HEK293 (cell line): ENCODE results near the gene TTLL12.

ENCODE experiments used
- CTCF ChIA-PET: fragments of 350-600 bp; formaldehyde crosslinking; extraction: SDS; loops from one replicate; lab custom pipeline; 2021; ENCODE audit warnings: antibody characterized with exemption; lab: Yijun Ruan, JAX
- POLR2A ChIA-PET: fragments of 300-600 bp; formaldehyde crosslinking; extraction: SDS; loops from one replicate; lab custom pipeline; 2020; ENCODE audit warnings: antibody characterized with exemption, inconsistent platforms; lab: Yijun Ruan, JAX
- H3K27ac ChIP-seq: fragments of 200-500 bp; sonication (Bioruptor generic); 2 replicates; pipeline ENCODE4 v1.5.1; 2014; ENCODE audit warnings: low read depth, low read length, control low read depth, inconsistent platforms; ENCODE audit errors: extremely low read depth
- H3K36me3 ChIP-seq, 2 experiments: fragments of 200-500 bp in 1 of 2; sonication (Bioruptor generic) in 1 of 2; 1 replicate in 1 of 2; 2 replicates in 1 of 2; pipeline ENCODE4 v1.5.1; 2014 to 2017; ENCODE audit warnings: inconsistent platforms in 2 of 2, low read length in 2 of 2; ENCODE audit not compliant: control insufficient read depth in 2 of 2, insufficient read depth in 1 of 2
- H3K4me1 ChIP-seq: fragments of 200-500 bp; sonication (Bioruptor generic); 2 replicates; pipeline ENCODE4 v1.5.1; 2014; ENCODE audit warnings: mild to moderate bottlenecking, low read length, inconsistent platforms; ENCODE audit not compliant: control insufficient read depth, insufficient read depth
- H3K4me3 ChIP-seq: 2 replicates; pipeline ENCODE4 v1.5.1; 2011; ENCODE audit warnings: low read depth, mild to moderate bottlenecking, control low read depth, low read length, moderate library complexity
- H3K9me3 ChIP-seq: fragments of 200-500 bp; sonication (Bioruptor generic); 2 replicates; pipeline ENCODE4 v1.5.1; 2014; ENCODE audit warnings: low read depth, low read length, inconsistent platforms; ENCODE audit not compliant: control insufficient read depth, insufficient read depth
- EGR2 ChIP-seq: fragments of 450-650 bp; formaldehyde crosslinking; IDR thresholded peaks from 2 replicates; pipeline ENCODE4 v1.5.1; 2016; ENCODE audit warnings: low read depth, missing biosample characterization, missing genetic modification characterization
- GLI4 ChIP-seq: fragments of 450-650 bp; formaldehyde crosslinking; IDR thresholded peaks from 2 replicates; pipeline ENCODE4 v1.5.1; 2016; ENCODE audit warnings: missing biosample characterization, missing genetic modification characterization
- HOXA7 ChIP-seq: sonication (generic); formaldehyde crosslinking; IDR thresholded peaks from 2 replicates; pipeline ENCODE4 v1.8.1; 2022; ENCODE audit warnings: missing genetic modification reagents, borderline replicate concordance
- KLF1 ChIP-seq: fragments of 450-650 bp; formaldehyde crosslinking; IDR thresholded peaks from 2 replicates; pipeline ENCODE4 v1.5.1; 2016; ENCODE audit warnings: missing biosample characterization, missing genetic modification characterization
- KLF16 ChIP-seq: fragments of 450-650 bp; formaldehyde crosslinking; IDR thresholded peaks from 2 replicates; pipeline ENCODE4 v1.5.1; 2017; ENCODE audit warnings: missing biosample characterization, missing genetic modification characterization
- MEIS1 ChIP-seq: sonication (generic); formaldehyde crosslinking; IDR thresholded peaks from 2 replicates; pipeline ENCODE4 v1.8.1; 2022; ENCODE audit warnings: missing genetic modification reagents, mild to moderate bottlenecking, borderline replicate concordance
- OSR2 ChIP-seq: fragments of 450-650 bp; formaldehyde crosslinking; IDR thresholded peaks from 2 replicates; pipeline ENCODE4 v1.5.1; 2016; ENCODE audit warnings: missing biosample characterization, missing genetic modification characterization
- REST ChIP-seq: fragments of 450-650 bp; formaldehyde crosslinking; IDR thresholded peaks from 2 replicates; pipeline ENCODE4 v1.5.1; 2016; ENCODE audit warnings: missing biosample characterization, missing genetic modification characterization
- SP7 ChIP-seq: fragments of 450-650 bp; formaldehyde crosslinking; IDR thresholded peaks from 2 replicates; pipeline ENCODE4 v1.5.1; 2016; ENCODE audit warnings: missing biosample characterization, missing genetic modification characterization
- ZBTB20 ChIP-seq: fragments of 450-650 bp; formaldehyde crosslinking; IDR thresholded peaks from 2 replicates; pipeline ENCODE4 v1.5.1; 2016; ENCODE audit warnings: missing biosample characterization, missing genetic modification characterization
- ZBTB21 ChIP-seq: fragments of 450-650 bp; formaldehyde crosslinking; IDR thresholded peaks from 2 replicates; pipeline ENCODE4 v1.5.1; 2017; ENCODE audit warnings: missing biosample characterization, missing genetic modification characterization
- ZFHX2 ChIP-seq: fragments of 450-650 bp; formaldehyde crosslinking; conservative IDR thresholded peaks from 2 replicates; pipeline ENCODE4 v1.5.1; 2016; ENCODE audit warnings: missing biosample characterization, missing genetic modification characterization
- ZIC2 ChIP-seq: fragments of 450-650 bp; formaldehyde crosslinking; IDR thresholded peaks from 2 replicates; pipeline ENCODE4 v1.5.1; 2016; ENCODE audit warnings: missing biosample characterization, missing genetic modification characterization
- ZNF133 ChIP-seq: fragments of 450-650 bp; formaldehyde crosslinking; IDR thresholded peaks from 2 replicates; pipeline ENCODE4 v1.5.1; 2016; ENCODE audit warnings: missing biosample characterization, missing genetic modification characterization
- ZNF18 ChIP-seq: fragments of 450-650 bp; formaldehyde crosslinking; IDR thresholded peaks from 2 replicates; pipeline ENCODE4 v1.5.1; 2016; ENCODE audit warnings: missing biosample characterization, missing genetic modification characterization
- ZNF239 ChIP-seq: fragments of 450-650 bp; formaldehyde crosslinking; IDR thresholded peaks from 2 replicates; pipeline ENCODE4 v1.5.1; 2016; ENCODE audit warnings: missing biosample characterization, missing genetic modification characterization
- ZNF37A ChIP-seq: fragments of 450-650 bp; IDR thresholded peaks from 2 replicates; pipeline ENCODE4 v1.5.1; 2018; ENCODE audit warnings: missing biosample characterization, missing genetic modification characterization
- ZNF596 ChIP-seq: fragments of 450-650 bp; IDR thresholded peaks from 2 replicates; pipeline ENCODE4 v1.5.0; 2018; ENCODE audit warnings: missing biosample characterization, mild to moderate bottlenecking, missing genetic modification characterization, moderate library complexity
- ZNF639 ChIP-seq: fragments of 450-650 bp; formaldehyde crosslinking; IDR thresholded peaks from 2 replicates; pipeline ENCODE4 v1.5.1; 2016; ENCODE audit warnings: missing biosample characterization, missing genetic modification characterization
- ZNF660 ChIP-seq: fragments of 450-650 bp; IDR thresholded peaks from 2 replicates; pipeline ENCODE4 v1.5.1; 2018; ENCODE audit warnings: missing biosample characterization, mild to moderate bottlenecking, missing genetic modification characterization
- ZNF843 ChIP-seq: fragments of 450-650 bp; formaldehyde crosslinking; IDR thresholded peaks from 2 replicates; pipeline ENCODE4 v1.5.1; 2016; ENCODE audit warnings: missing biosample characterization, missing genetic modification characterization
- ZSCAN4 ChIP-seq: fragments of 450-650 bp; formaldehyde crosslinking; IDR thresholded peaks from 2 replicates; pipeline ENCODE4 v1.5.1; 2017; ENCODE audit warnings: missing biosample characterization, missing genetic modification characterization

TTLL12 gene

GRCh38 chr22:43205748-43206508 is 19.0 kb upstream of the TTLL12 start (continued):
- peak; percentile 66; the same call in 1 of the 2 replicates for TF ChIP-seq ZNF18
- TF ChIP-seq ZFHX2 (tag by site-specific recombination): peak; percentile 99
- no peak for TF ChIP-seq OSR2
- peak; percentile 99 for TF ChIP-seq EGR2
- TF ChIP-seq ZSCAN4 (tag by site-specific recombination): peak; percentile 31; the same call in 1 of the 2 replicates

- ChIA-PET POLR2A (interaction anchor here (0.6 kb wide), 1 partner anchor 18 kb away, joined by 3 read pairs; no protein-coding TSS in a partner anchor), CTCF (interaction anchor here (1.0 to 2.6 kb wide), 2 partner anchors 18 to 23 kb away, joined by 4 to 8 read pairs; no protein-coding TSS in a partner anchor)
- no peak overlapping the region for H3K4me3 ChIP-seq
- H3K36me3 ChIP-seq: no peaks in the 10 kb centered on the region
- TF ChIP-seq KLF1 (tag by site-specific recombination): peak; percentile 70
- TF ChIP-seq EGR2: peak; percentile 66; the same call in 1 of the 2 replicates
- no peak for TF ChIP-seq HOXA7
- H3K27ac ChIP-seq: no peak overlapping the region
- H3K9me3 ChIP-seq: no peaks in the 10 kb centered on the region
- no peaks in the 10 kb centered on the region for H3K4me1 ChIP-seq
Observed at GRCh38 chr22:43205261-43205691, 18.3 kb upstream of the TTLL12 start.

GRCh38 chr22:43203471-43203981 is 16.6 kb upstream of the TTLL12 start:
- H3K4me3 ChIP-seq: no peak overlapping the region
- POLR2A ChIA-PET: interaction anchor here (3.9 kb wide), 1 partner anchor 16 kb away, joined by 20 read pairs; no protein-coding TSS in a partner anchor
- CTCF ChIA-PET: interaction anchor here (0.5 to 2.6 kb wide), 5 partner anchors 9 to 686 kb away, joined by 3 to 8 read pairs (median 3); no protein-coding TSS in a partner anchor
- no peaks in the 10 kb centered on the region for H3K9me3 ChIP-seq
- no peak overlapping the region for H3K27ac ChIP-seq
- TF ChIP-seq ZBTB20 (tag by site-specific recombination): no peak
- TF ChIP-seq ZNF660 (tag by site-specific recombination): no peak
- no peak for TF ChIP-seq ZNF843
- no peak for TF ChIP-seq ZNF37A
- no peak for TF ChIP-seq ZIC2 (tag by site-specific recombination)
- TF ChIP-seq ZNF639: no peak
- TF ChIP-seq SP7 (tag by site-specific recombination): no peak
- H3K4me1 ChIP-seq: no peaks in the 10 kb centered on the region
- no peaks in the 10 kb centered on the region for H3K36me3 ChIP-seq

GRCh38 chr22:43202756-43203410 is 15.9 kb upstream of the TTLL12 start:
- Histone ChIP-seq H3K27ac (no peak overlapping the region), H3K4me3 (no peak overlapping the region), H3K4me1 (no peaks in the 10 kb centered on the region), H3K9me3 (no peaks in the 10 kb centered on the region), H3K36me3 (no peaks in the 10 kb centered on the region)
- ChIA-PET CTCF (interaction anchor here (0.5 to 2.6 kb wide), 5 partner anchors 15 to 685 kb away, joined by 3 to 13 read pairs (median 4); no protein-coding TSS in a partner anchor), POLR2A (interaction anchor here (3.9 kb wide), 1 partner anchor 15 kb away, joined by 20 read pairs; no protein-coding TSS in a partner anchor)
- TF ChIP-seq ZNF239 (tag by site-specific recombination): no peak
- TF ChIP-seq KLF16: no peak
- no peak for TF ChIP-seq ZNF596
- no peak for TF ChIP-seq ZBTB21 (tag by site-specific recombination)
- TF ChIP-seq MEIS1: no peak
- TF ChIP-seq ZNF133 (tag by site-specific recombination): no peak
- no peak for TF ChIP-seq REST (tag by site-specific recombination)
- TF ChIP-seq GLI4 (tag by site-specific recombination): no peak
